ENCODE results near the gene FRAS1.

- TF ChIP-seq CTCF (IDR thresholded peaks at IDR 0.05; ENCODE audit: insufficient read depth, low read depth, low read length) (no peak), EZH2 (IDR thresholded peaks at IDR 0.05; ENCODE audit: insufficient read depth, low read length) (no peak)
Observed at GRCh38 chr4:78347527-78347926, 290.4 kb downstream of the FRAS1 start.
